ENCODE measurements around the gene N4BP2L1.
A peak's percentile ranks its signal among the peaks of the same experiment; 100 is the strongest.
"Not testable (repeated sequence)": the region's sequence is repeated elsewhere in the genome, so short reads cannot be mapped to it uniquely, and the experiment has no call there.

Gene N4BP2L1

GRCh38 chr13:32383836-32384618 lies 43.9 kb downstream of the N4BP2L1 start:
- H3K4me3 ChIP-seq (ENCODE audit: low read depth, low read length), result no peak overlapping the region
- TF ChIP-seq, protein P1, sequence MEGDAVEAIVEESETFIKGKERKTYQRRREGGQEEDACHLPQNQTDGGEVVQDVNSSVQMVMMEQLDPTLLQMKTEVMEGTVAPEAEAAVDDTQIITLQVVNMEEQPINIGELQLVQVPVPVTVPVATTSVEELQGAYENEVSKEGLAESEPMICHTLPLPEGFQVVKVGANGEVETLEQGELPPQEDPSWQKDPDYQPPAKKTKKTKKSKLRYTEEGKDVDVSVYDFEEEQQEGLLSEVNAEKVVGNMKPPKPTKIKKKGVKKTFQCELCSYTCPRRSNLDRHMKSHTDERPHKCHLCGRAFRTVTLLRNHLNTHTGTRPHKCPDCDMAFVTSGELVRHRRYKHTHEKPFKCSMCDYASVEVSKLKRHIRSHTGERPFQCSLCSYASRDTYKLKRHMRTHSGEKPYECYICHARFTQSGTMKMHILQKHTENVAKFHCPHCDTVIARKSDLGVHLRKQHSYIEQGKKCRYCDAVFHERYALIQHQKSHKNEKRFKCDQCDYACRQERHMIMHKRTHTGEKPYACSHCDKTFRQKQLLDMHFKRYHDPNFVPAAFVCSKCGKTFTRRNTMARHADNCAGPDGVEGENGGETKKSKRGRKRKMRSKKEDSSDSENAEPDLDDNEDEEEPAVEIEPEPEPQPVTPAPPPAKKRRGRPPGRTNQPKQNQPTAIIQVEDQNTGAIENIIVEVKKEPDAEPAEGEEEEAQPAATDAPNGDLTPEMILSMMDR (IDR thresholded peaks at IDR 0.05; ENCODE audit: low read depth, low read length, missing control alignments), result no peak
- in situ Hi-C loops (cut with HindIII; ENCODE audit: low sequenced_read_pairs), result no loop called here
- no peak for DNase-seq (ENCODE audit: low read depth)

- TF ChIP-seq, protein P1 (IDR thresholded peaks at IDR 0.05; ENCODE audit: low read depth, low read length, missing control alignments), result peak; percentile 66
- H3K4me3 ChIP-seq (ENCODE audit: low read depth, low read length), result no peak overlapping the region
- DNase-seq (ENCODE audit: low read depth), result peak; percentile 11
- in situ Hi-C loops (cut with HindIII; ENCODE audit: low sequenced_read_pairs), result no loop called here
Observed at GRCh38 chr13:32381539-32381938, 46.4 kb downstream of the N4BP2L1 start.

GRCh38 chr13:32378012-32378411 lies 49.9 kb downstream of the N4BP2L1 start:
- H3K4me3 ChIP-seq (ENCODE audit: low read depth, low read length), result no peak overlapping the region
- no peak for DNase-seq (ENCODE audit: low read depth)
- in situ Hi-C loops (cut with HindIII; ENCODE audit: low sequenced_read_pairs), result no loop called here
- TF ChIP-seq, protein P1 (IDR thresholded peaks at IDR 0.05; ENCODE audit: low read depth, low read length, missing control alignments), result no peak

DNA sequence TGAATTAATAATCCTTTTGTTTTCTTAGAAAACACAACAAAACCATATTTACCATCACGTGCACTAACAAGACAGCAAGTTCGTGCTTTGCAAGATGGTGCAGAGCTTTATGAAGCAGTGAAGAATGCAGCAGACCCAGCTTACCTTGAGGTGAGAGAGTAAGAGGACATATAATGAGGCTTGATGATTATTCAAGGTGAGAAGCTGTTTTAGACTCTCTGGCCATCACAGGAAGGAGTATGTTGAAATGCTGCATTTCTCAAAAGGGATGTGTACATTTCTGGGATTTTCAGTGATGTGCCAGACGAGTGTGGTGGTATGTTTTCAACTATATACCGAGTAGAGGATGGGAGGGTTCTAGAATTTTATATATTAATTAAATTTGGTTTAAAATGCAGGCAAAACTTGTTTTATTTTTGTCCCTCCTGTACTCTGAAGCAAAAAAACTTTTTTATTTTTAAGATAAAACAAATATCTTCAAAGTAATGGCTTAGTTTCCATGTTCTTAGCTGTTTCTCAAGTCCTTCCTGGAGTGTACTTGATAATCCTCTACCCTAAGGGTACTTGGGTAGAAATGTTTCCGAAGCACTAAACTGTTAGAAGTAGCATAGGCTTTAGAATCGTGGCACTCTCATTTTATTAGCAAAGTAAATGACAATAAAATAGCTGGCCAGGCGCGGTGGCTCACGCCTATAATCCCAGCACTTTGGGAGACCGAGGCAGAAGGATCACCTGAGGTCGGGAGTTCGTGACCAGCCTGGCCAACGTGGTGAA lies 51.1 kb downstream of the N4BP2L1 start:
- TF ChIP-seq, protein P1 (IDR thresholded peaks at IDR 0.05; ENCODE audit: low read depth, low read length, missing control alignments), result no peak
- H3K4me3 ChIP-seq (ENCODE audit: low read depth, low read length), result no peak overlapping the region
- no peak for DNase-seq (ENCODE audit: low read depth)
- in situ Hi-C loops (cut with HindIII; ENCODE audit: low sequenced_read_pairs), result no loop called here

GRCh38 chr13:32370805-32371204 lies 57.1 kb downstream of the N4BP2L1 start:
- TF ChIP-seq, protein P1 (IDR thresholded peaks at IDR 0.05; ENCODE audit: low read depth, low read length, missing control alignments), result no peak
- in situ Hi-C loops (cut with HindIII; ENCODE audit: low sequenced_read_pairs), result no loop called here
- no peak for DNase-seq (ENCODE audit: low read depth)
- no peak overlapping the region for H3K4me3 ChIP-seq (ENCODE audit: low read depth, low read length)

GRCh38 chr13:32362574-32362973 lies 65.4 kb downstream of the N4BP2L1 start:
- in situ Hi-C loops (cut with HindIII; ENCODE audit: low sequenced_read_pairs), result no loop called here

DNA sequence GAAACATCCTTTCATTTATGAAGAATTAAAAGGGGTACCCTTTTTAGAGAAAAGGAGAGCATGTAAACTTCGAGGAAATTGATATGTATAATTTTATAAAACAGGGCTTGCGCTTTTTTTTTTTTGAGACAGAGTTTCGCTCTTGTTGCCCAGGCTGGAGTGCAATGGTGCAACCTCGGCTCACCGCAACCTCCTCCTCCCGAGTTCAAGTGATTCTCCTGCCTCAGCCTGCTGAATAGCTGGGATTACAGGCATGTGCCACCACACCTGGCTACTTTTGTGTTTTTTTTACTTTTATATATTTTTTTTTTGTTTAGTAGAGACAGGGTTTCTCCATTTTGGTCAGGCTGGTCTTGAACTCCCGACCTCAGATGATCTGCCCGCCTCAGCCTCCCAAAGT lies 72.0 kb downstream of the N4BP2L1 start:
- H3K4me3 ChIP-seq (ENCODE audit: low read depth, low read length); in situ Hi-C loops (cut with HindIII; ENCODE audit: low sequenced_read_pairs); DNase-seq (ENCODE audit: low read depth): not testable (repeated sequence)

More at GRCh38 chr13:32362574-32362973, 65.4 kb downstream of the N4BP2L1 start:
- TF ChIP-seq, protein P1 (IDR thresholded peaks at IDR 0.05; ENCODE audit: low read depth, low read length, missing control alignments), result no peak
- DNase-seq (ENCODE audit: low read depth), result no peak
- no peak overlapping the region for H3K4me3 ChIP-seq (ENCODE audit: low read depth, low read length)

All from astrocyte of the cerebellum (primary cell).